Smooth muscle cell of the brain vasculature (primary cell): Measurements from ENCODE around the gene LHFPL3.
"Not testable (repeated sequence)": the region's sequence is repeated elsewhere in the genome, so short reads cannot be mapped to it uniquely, and the experiment has no call there.

Experiments
- DNase-seq: peaks from one replicate; pipeline ENCODE4 v3.0.0-alpha.2; 2012; ENCODE audit warnings: low read depth, low spot score

The LHFPL3 gene

GRCh38 chr7:104931181-104931781 lies 602.9 kb downstream of the LHFPL3 start:
- no peak for DNase-seq

GRCh38 chr7:104933022-104933421 lies 604.6 kb downstream of the LHFPL3 start:
- DNase-seq = no peak

- no peak for DNase-seq
Observed at GRCh38 chr7:104933521-104933988, 605.2 kb downstream of the LHFPL3 start.

- DNase-seq = no peak
Observed at GRCh38 chr7:104934665-104935064, 606.3 kb downstream of the LHFPL3 start.

GRCh38 chr7:104935276-104935675 lies 606.9 kb downstream of the LHFPL3 start:
- DNase-seq = no peak

- DNase-seq = no peak
Observed at GRCh38 chr7:104936546-104936945, 608.1 kb downstream of the LHFPL3 start.

GRCh38 chr7:104937489-104937888 lies 609.1 kb downstream of the LHFPL3 start:
- DNase-seq = not testable (repeated sequence)

- no peak for DNase-seq
Observed at GRCh38 chr7:104938741-104939390, 610.5 kb downstream of the LHFPL3 start.

GRCh38 chr7:104940023-104940710 lies 611.8 kb downstream of the LHFPL3 start:
- no peak for DNase-seq

- no peak for DNase-seq
Observed at GRCh38 chr7:104943502-104944343, 615.3 kb downstream of the LHFPL3 start.

- no peak for DNase-seq
Observed at GRCh38 chr7:104945599-104945956, 617.2 kb downstream of the LHFPL3 start.

GRCh38 chr7:104946338-104946737 lies 617.9 kb downstream of the LHFPL3 start:
- no peak for DNase-seq

- no peak for DNase-seq
Observed at GRCh38 chr7:104950006-104950405, 621.6 kb downstream of the LHFPL3 start.

GRCh38 chr7:104950754-104951153 lies 622.4 kb downstream of the LHFPL3 start:
- no peak for DNase-seq

GRCh38 chr7:104951546-104951945 lies 623.1 kb downstream of the LHFPL3 start:
- no peak for DNase-seq

GRCh38 chr7:104955276-104955675 lies 626.9 kb downstream of the LHFPL3 start:
- no peak for DNase-seq
